ENCODE measurements around the gene COPS6.

GRCh38 chr7:100064162-100064561, 24.6 kb upstream of the COPS6 start:
- TF ChIP-seq GATA2 (IDR thresholded peaks at IDR 0.05; ENCODE audit: low read depth, low read length) (no peak), GATA3 (IDR thresholded peaks at IDR 0.05; ENCODE audit: low read depth, low read length) (no peak)

All from SH-SY5Y (cell line).